ENCODE data around the gene LDLRAD4. TPM values are rescaled to one million over a fixed set of nuclear protein-coding genes. Genes with fewer than 3 reads are reported as not detected.
"Not testable (repeated sequence)": the region's sequence is repeated elsewhere in the genome, so short reads cannot be mapped to it uniquely, and the experiment has no call there.

Gene LDLRAD4
- polyA plus RNA-seq, 1 experiment = not detected

DNA sequence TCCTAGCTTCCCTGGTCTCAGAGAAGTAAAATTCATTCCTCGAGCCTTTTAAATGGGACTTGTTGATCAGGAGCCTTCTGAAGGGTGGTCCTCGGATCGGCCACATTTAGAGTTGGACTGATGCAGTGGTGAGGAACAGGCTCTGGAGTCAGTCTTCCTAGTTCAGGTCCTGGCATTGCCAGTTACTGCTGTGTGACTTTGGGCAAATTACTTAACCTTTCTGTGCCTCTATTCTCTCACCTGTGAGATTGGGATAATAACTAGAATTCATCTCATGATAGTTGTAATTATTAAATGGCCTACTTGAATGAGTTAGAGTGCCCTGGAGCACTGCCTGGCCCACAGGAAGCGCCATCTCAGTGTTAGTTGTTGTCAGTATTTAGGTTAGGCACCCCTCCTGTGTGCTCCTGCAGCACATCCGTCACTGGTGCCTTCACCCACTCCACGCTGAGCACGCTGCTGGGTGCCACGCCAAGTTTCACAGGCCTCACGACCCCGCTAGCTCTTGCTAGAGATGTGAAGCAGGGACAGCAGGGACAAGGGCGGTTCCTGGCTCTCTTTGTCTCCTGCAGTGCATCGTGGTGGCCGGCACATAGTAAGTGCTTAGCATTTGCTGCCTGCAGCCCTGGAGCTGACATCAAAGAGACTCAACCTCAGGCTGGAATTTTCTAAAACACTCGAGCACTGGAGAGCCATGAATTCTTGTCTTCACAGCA lies 384.9 kb downstream of the LDLRAD4 start:
- no peaks in the 10 kb centered on the region for H3K27me3 ChIP-seq (ENCODE audit: control insufficient read depth, insufficient read depth, low read length)
- H3K9me3 ChIP-seq (ENCODE audit: control insufficient read depth, insufficient read depth, low read length) = peaks cover 5% of the 10 kb centered on the region; the same call in 1 of the 2 replicates
- no peak for TF ChIP-seq CTCF (IDR thresholded peaks at IDR 0.05; ENCODE audit: low read depth, low read length)
- no peak overlapping the region for H3K4me3 ChIP-seq (ENCODE audit: low read depth, low read length)
- ChIA-PET POLR2A (no interaction called here), CTCF (no interaction called here)
- no peak overlapping the region for H3K27ac ChIP-seq (ENCODE audit: low read depth, low read length)
- DNase-seq (ENCODE audit: low read depth, low spot score) = no peak

GRCh38 chr18:13604786-13605185 lies 386.2 kb downstream of the LDLRAD4 start:
- DNase-seq (ENCODE audit: low read depth, low spot score) = no peak
- TF ChIP-seq CTCF (IDR thresholded peaks at IDR 0.05; ENCODE audit: low read depth, low read length) = no peak
- Histone ChIP-seq H3K27me3 (ENCODE audit: control insufficient read depth, insufficient read depth, low read length) (no peaks in the 10 kb centered on the region), H3K27ac (ENCODE audit: low read depth, low read length) (no peak overlapping the region), H3K4me3 (ENCODE audit: low read depth, low read length) (no peak overlapping the region), H3K9me3 (ENCODE audit: control insufficient read depth, insufficient read depth, low read length) (no peaks in the 10 kb centered on the region)
- POLR2A ChIA-PET = no interaction called here
- CTCF ChIA-PET = no interaction called here

DNA sequence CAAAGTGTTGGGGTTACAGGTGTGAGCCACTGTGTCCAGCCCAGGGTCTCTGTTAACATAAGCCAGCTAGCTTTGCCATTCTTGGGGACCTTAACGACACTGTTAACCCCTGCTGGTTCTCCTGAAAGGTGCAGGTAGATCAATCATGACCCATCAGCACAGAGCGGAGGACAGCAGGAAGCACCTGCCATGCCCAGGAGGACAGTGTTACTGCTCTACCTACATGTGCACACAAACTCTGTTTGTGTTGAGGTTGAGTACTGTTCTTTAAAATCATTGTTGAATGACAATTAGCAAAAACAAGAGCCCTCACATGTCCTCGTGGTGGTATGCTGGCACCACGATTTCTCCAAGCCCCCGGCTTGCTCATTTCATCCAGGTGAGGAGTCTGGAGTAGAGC lies 386.9 kb downstream of the LDLRAD4 start:
- Histone ChIP-seq H3K4me3 (ENCODE audit: low read depth, low read length) (no peak overlapping the region), H3K27ac (ENCODE audit: low read depth, low read length) (no peak overlapping the region), H3K27me3 (ENCODE audit: control insufficient read depth, insufficient read depth, low read length) (peaks cover under 1% of the 10 kb centered on the region), H3K9me3 (ENCODE audit: control insufficient read depth, insufficient read depth, low read length) (no peaks in the 10 kb centered on the region)
- TF ChIP-seq CTCF (IDR thresholded peaks at IDR 0.05; ENCODE audit: low read depth, low read length) = no peak
- ChIA-PET CTCF (no interaction called here), POLR2A (no interaction called here)
- no peak for DNase-seq (ENCODE audit: low read depth, low spot score)

GRCh38 chr18:13605901-13606300 lies 387.3 kb downstream of the LDLRAD4 start:
- TF ChIP-seq CTCF (IDR thresholded peaks at IDR 0.05; ENCODE audit: low read depth, low read length) = no peak
- H3K27ac ChIP-seq (ENCODE audit: low read depth, low read length) = no peak overlapping the region
- no peak overlapping the region for H3K4me3 ChIP-seq (ENCODE audit: low read depth, low read length)
- H3K9me3 ChIP-seq (ENCODE audit: control insufficient read depth, insufficient read depth, low read length) = no peaks in the 10 kb centered on the region
- no peak for DNase-seq (ENCODE audit: low read depth, low spot score)
- POLR2A ChIA-PET = no interaction called here
- H3K27me3 ChIP-seq (ENCODE audit: control insufficient read depth, insufficient read depth, low read length) = peaks cover 5% of the 10 kb centered on the region
- CTCF ChIA-PET = no interaction called here

- POLR2A ChIA-PET = no interaction called here
- CTCF ChIA-PET = no interaction called here
- no peak for DNase-seq (ENCODE audit: low read depth, low spot score)
- no peak overlapping the region for H3K4me3 ChIP-seq (ENCODE audit: low read depth, low read length)
- H3K9me3 ChIP-seq (ENCODE audit: control insufficient read depth, insufficient read depth, low read length) = no peaks in the 10 kb centered on the region; the same call in 1 of the 2 replicates
- H3K27ac ChIP-seq (ENCODE audit: low read depth, low read length) = no peak overlapping the region
- peaks cover 11% of the 10 kb centered on the region for H3K27me3 ChIP-seq (ENCODE audit: control insufficient read depth, insufficient read depth, low read length)
- no peak for TF ChIP-seq CTCF (IDR thresholded peaks at IDR 0.05; ENCODE audit: low read depth, low read length)
These were observed 388.2 kb downstream of the LDLRAD4 start for GRCh38 chr18:13606604-13607254.

DNA sequence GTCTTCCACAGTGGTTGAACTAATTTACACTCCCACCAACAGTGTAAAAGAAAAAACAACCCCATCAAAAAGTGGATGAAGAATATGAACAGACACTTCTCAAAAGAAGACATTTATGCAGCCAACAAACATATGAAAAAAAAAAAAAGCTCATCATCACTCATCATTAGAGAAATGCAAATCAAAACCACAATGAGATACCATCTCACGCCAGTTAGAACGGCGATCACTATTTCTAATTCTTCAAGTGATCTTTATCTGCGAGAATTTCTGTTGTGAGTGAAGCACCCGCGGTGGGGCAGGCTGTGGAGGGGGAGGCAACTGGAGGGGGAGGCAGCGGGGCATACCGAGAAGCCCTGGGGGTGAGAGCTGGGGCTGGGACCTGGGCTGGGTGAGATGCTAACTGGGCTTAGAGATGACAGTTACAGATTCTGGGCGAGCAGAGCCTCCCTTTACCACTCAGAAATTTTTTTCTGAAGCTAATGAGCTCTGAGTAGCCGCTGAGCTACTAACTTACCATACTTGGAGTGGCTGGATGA lies 389.5 kb downstream of the LDLRAD4 start:
- CTCF ChIA-PET; H3K4me3 ChIP-seq (ENCODE audit: low read depth, low read length); H3K9me3 ChIP-seq (ENCODE audit: control insufficient read depth, insufficient read depth, low read length); H3K27ac ChIP-seq (ENCODE audit: low read depth, low read length); POLR2A ChIA-PET; DNase-seq (ENCODE audit: low read depth, low spot score): not testable (repeated sequence)
- peaks cover 24% of the 10 kb centered on the region for H3K27me3 ChIP-seq (ENCODE audit: control insufficient read depth, insufficient read depth, low read length)
